ENCODE data around the gene CUEDC2. TPM values are rescaled to one million over a fixed set of nuclear protein-coding genes. Genes with fewer than 3 reads are reported as not detected.
A peak's percentile ranks its signal among the peaks of the same experiment; 100 is the strongest.

CUEDC2 gene
- total and polyA plus RNA-seq, 10 of the 15 experiments (the other 5 are each of a cell fraction or from before 2014, with no cell fraction given) = 20.4 to 121 (median 75.0) TPM

DNA sequence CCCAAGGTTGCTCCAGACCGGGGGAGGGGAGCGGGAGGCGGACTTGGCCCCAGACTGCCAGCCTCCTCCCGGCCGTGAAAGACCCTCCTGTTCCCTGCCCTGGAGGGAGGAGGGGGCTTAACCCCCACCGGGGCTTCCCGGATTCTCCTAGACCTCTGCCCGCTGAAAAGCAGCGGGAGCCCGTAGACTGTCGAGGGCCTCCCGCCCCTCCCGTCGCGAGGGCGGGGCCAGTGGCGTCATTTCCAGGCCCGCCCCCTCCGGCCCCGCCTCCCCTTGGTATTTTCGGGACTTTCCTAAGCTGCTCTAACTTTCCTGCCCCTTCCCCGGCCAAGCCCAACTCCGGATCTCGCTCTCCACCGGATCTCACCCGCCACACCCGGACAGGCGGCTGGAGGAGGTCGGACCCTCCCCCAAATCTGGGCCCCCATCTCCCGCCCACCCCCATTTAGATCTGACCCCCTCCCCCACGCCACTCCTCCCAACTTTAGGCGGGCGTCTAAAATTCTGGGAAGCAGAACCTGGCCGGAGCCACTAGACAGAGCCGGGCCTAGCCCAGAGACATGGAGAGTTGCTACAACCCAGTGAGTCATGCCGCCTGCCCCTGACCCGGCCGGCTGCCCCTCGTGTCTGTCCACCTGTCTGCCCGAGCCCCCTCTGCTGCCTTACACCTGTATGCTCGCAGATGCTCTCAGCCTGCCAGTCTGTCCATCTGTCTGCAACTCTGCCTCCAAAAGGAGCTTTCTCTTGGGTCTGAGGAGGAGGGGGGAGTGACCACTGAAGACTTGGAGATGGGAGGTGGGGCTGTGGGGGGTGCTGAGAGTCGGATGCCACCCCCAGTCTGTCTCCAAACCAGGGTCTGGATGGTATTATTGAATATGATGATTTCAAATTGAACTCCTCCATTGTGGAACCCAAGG, 36.7 kb downstream of the CUEDC2 start, which contains the start of gene NFKB2 (continued):
- peak; percentile 35; the same call in 1 of the 2 replicates for TF ChIP-seq SMARCA5 (IDR thresholded peaks at IDR 0.05)
- TF ChIP-seq IKZF2 (IDR thresholded peaks at IDR 0.05) = peak; percentile 89 to 91
- TF ChIP-seq, protein P1, sequence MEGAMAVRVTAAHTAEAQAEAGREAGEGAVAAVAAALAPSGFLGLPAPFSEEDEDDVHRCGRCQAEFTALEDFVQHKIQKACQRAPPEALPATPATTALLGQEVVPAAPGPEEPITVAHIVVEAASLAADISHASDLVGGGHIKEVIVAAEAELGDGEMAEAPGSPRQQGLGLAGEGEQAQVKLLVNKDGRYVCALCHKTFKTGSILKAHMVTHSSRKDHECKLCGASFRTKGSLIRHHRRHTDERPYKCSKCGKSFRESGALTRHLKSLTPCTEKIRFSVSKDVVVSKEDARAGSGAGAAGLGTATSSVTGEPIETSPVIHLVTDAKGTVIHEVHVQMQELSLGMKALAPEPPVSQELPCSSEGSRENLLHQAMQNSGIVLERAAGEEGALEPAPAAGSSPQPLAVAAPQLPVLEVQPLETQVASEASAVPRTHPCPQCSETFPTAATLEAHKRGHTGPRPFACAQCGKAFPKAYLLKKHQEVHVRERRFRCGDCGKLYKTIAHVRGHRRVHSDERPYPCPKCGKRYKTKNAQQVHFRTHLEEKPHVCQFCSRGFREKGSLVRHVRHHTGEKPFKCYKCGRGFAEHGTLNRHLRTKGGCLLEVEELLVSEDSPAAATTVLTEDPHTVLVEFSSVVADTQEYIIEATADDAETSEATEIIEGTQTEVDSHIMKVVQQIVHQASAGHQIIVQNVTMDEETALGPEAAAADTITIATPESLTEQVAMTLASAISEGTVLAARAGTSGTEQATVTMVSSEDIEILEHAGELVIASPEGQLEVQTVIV (IDR thresholded peaks at IDR 0.05; ENCODE audit: borderline replicate concordance, partially characterized antibody) = no peak
- TF ChIP-seq BACH1 (IDR thresholded peaks at IDR 0.05; ENCODE audit: borderline replicate concordance) = peak; percentile 82
- peak; percentile 46 for TF ChIP-seq MEF2B (IDR thresholded peaks at IDR 0.05; ENCODE audit: partially characterized antibody, poor library complexity, severe bottlenecking)
- TF ChIP-seq MTA2 (IDR thresholded peaks at IDR 0.05; ENCODE audit: low read depth) = 0 out of 2 replicates have a peak, but pooled peaks have one; percentile 2
- no peak for TF ChIP-seq NFYA (IDR thresholded peaks at IDR 0.05; ENCODE audit: borderline replicate concordance, low read depth, low read length)
- no peak for TF ChIP-seq HDAC6 (IDR thresholded peaks at IDR 0.05; ENCODE audit: unreplicated experiment)
- TF ChIP-seq, protein P2, sequence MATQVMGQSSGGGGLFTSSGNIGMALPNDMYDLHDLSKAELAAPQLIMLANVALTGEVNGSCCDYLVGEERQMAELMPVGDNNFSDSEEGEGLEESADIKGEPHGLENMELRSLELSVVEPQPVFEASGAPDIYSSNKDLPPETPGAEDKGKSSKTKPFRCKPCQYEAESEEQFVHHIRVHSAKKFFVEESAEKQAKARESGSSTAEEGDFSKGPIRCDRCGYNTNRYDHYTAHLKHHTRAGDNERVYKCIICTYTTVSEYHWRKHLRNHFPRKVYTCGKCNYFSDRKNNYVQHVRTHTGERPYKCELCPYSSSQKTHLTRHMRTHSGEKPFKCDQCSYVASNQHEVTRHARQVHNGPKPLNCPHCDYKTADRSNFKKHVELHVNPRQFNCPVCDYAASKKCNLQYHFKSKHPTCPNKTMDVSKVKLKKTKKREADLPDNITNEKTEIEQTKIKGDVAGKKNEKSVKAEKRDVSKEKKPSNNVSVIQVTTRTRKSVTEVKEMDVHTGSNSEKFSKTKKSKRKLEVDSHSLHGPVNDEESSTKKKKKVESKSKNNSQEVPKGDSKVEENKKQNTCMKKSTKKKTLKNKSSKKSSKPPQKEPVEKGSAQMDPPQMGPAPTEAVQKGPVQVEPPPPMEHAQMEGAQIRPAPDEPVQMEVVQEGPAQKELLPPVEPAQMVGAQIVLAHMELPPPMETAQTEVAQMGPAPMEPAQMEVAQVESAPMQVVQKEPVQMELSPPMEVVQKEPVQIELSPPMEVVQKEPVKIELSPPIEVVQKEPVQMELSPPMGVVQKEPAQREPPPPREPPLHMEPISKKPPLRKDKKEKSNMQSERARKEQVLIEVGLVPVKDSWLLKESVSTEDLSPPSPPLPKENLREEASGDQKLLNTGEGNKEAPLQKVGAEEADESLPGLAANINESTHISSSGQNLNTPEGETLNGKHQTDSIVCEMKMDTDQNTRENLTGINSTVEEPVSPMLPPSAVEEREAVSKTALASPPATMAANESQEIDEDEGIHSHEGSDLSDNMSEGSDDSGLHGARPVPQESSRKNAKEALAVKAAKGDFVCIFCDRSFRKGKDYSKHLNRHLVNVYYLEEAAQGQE (IDR thresholded peaks at IDR 0.05; ENCODE audit: low read depth, low read length) = no peak
- peak; percentile 42; the same call in 1 of the 2 replicates for TF ChIP-seq ATF7 (IDR thresholded peaks at IDR 0.05; ENCODE audit: low read depth)
- TF ChIP-seq RUNX3 (IDR thresholded peaks at IDR 0.05; ENCODE audit: low read length) = no peak
- no peak; the same call in 1 of the 2 replicates for TF ChIP-seq ZNF217 (IDR thresholded peaks at IDR 0.05)
- TF ChIP-seq CBX3 (IDR thresholded peaks at IDR 0.05; ENCODE audit: borderline replicate concordance, low read depth) = no peak
- TF ChIP-seq SREBF1 (IDR thresholded peaks at IDR 0.05; ENCODE audit: low read length) = no peak
- peak; percentile 12; the same call in 1 of the 2 replicates for TF ChIP-seq HDGF (IDR thresholded peaks at IDR 0.05)
- TF ChIP-seq, protein P3, sequence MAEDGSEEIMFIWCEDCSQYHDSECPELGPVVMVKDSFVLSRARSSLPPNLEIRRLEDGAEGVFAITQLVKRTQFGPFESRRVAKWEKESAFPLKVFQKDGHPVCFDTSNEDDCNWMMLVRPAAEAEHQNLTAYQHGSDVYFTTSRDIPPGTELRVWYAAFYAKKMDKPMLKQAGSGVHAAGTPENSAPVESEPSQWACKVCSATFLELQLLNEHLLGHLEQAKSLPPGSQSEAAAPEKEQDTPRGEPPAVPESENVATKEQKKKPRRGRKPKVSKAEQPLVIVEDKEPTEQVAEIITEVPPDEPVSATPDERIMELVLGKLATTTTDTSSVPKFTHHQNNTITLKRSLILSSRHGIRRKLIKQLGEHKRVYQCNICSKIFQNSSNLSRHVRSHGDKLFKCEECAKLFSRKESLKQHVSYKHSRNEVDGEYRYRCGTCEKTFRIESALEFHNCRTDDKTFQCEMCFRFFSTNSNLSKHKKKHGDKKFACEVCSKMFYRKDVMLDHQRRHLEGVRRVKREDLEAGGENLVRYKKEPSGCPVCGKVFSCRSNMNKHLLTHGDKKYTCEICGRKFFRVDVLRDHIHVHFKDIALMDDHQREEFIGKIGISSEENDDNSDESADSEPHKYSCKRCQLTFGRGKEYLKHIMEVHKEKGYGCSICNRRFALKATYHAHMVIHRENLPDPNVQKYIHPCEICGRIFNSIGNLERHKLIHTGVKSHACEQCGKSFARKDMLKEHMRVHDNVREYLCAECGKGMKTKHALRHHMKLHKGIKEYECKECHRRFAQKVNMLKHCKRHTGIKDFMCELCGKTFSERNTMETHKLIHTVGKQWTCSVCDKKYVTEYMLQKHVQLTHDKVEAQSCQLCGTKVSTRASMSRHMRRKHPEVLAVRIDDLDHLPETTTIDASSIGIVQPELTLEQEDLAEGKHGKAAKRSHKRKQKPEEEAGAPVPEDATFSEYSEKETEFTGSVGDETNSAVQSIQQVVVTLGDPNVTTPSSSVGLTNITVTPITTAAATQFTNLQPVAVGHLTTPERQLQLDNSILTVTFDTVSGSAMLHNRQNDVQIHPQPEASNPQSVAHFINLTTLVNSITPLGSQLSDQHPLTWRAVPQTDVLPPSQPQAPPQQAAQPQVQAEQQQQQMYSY (CRISPR knock-in tag; IDR thresholded peaks at IDR 0.05) = no peak
- TF ChIP-seq TCF3 (IDR thresholded peaks at IDR 0.05; ENCODE audit: borderline replicate concordance, insufficient read depth, low read depth, low read length) = 0 out of 2 replicates have a peak, but pooled peaks have one; percentile 14
- TF ChIP-seq TBL1XR1 (IDR thresholded peaks at IDR 0.05; ENCODE audit: low read depth, low read length) = no peak
- peak; percentile 58; the same call in 1 of the 2 replicates for TF ChIP-seq NR2F1 (conservative IDR thresholded peaks at IDR 0.05)
